ENCODE data around the gene C17orf58. TPM values are rescaled to one million over a fixed set of nuclear protein-coding genes. Genes with fewer than 3 reads are reported as not detected.
"Not testable (repeated sequence)": the region's sequence is repeated elsewhere in the genome, so short reads cannot be mapped to it uniquely, and the experiment has no call there.

The C17orf58 gene
- polyA plus RNA-seq: 10 to 100 TPM in 2 of 3 donors, 1 to 10 TPM in 1; 8.2 to 31.4 (median 11.1) TPM

GRCh38 chr17:67996301-67997171, at the start of gene C17orf58:
Gene C17orf58, minus strand, starts transcription at chr17:67996469. Its CDS starts 271 bp downstream, at chr17:67996198.
- WGBS, 3 donors: 25 to 39% (median 30%) methylated on average over 25 of the region's 25 CpGs
- H3K27ac ChIP-seq (ENCODE audit: low read depth, low read length): peak within 1 kb of the TSS; percentile 73

GRCh38 chr17:68036304-68037147, 40.3 kb upstream of the C17orf58 start:
- H3K27ac ChIP-seq (ENCODE audit: low read depth, low read length): no peak overlapping the region
- WGBS, 3 donors: 12 to 23% (median 12%) methylated on average over 11 of the region's 11 CpGs

- H3K27ac ChIP-seq (ENCODE audit: low read depth, low read length): no peak within 1 kb of the TSS
- 0% methylated on average over 62 to 68 of the region's 72 CpGs for WGBS, 3 donors
Measured at GRCh38 chr17:68035523-68036303, 39.4 kb upstream of the C17orf58 start, which contains the start of gene KPNA2. Gene KPNA2, plus strand, starts transcription at chr17:68035735. Its CDS starts 1,398 bp downstream, at chr17:68037133.

- 2 to 3% (median 3%) methylated on average over 15 to 22 of the region's 27 CpGs for WGBS, 3 donors
Measured at GRCh38 chr17:68035131-68035522, 38.9 kb upstream of the C17orf58 start.

GRCh38 chr17:68034452-68034776, 38.1 kb upstream of the C17orf58 start:
- WGBS, 3 donors: 50 to 72% (median 65%) methylated on average over 1 of the region's 1 CpG

More at GRCh38 chr17:68035131-68035522, 38.9 kb upstream of the C17orf58 start:
- no peak overlapping the region for H3K27ac ChIP-seq (ENCODE audit: low read depth, low read length)

GRCh38 chr17:68033636-68034451, 37.6 kb upstream of the C17orf58 start:
- WGBS, 3 donors: 79 to 87% (median 81%) methylated on average over 7 of the region's 7 CpGs

More at GRCh38 chr17:68034452-68034776, 38.1 kb upstream of the C17orf58 start:
- H3K27ac ChIP-seq (ENCODE audit: low read depth, low read length): no peak overlapping the region

GRCh38 chr17:68029512-68030215, 33.4 kb upstream of the C17orf58 start:
- H3K27ac ChIP-seq (ENCODE audit: low read depth, low read length): no peak overlapping the region
- WGBS, 3 donors: 49 to 75% (median 72%) methylated on average over 8 of the region's 8 CpGs

More at GRCh38 chr17:68033636-68034451, 37.6 kb upstream of the C17orf58 start:
- H3K27ac ChIP-seq (ENCODE audit: low read depth, low read length): no peak overlapping the region

- H3K27ac ChIP-seq (ENCODE audit: low read depth, low read length): not testable (repeated sequence)
- 95 to 96% (median 95%) methylated on average over 15 of the region's 15 CpGs for WGBS, 3 donors
Measured at GRCh38 chr17:68022547-68022946, 26.3 kb upstream of the C17orf58 start.

- no peak overlapping the region for H3K27ac ChIP-seq (ENCODE audit: low read depth, low read length)
- 93 to 95% (median 94%) methylated on average over 8 of the region's 8 CpGs for WGBS, 3 donors
Measured at GRCh38 chr17:68021963-68022362, 25.7 kb upstream of the C17orf58 start.

GRCh38 chr17:68020791-68021190, 24.5 kb upstream of the C17orf58 start:
- 77 to 82% (median 80%) methylated on average over 13 of the region's 13 CpGs for WGBS, 3 donors
- not testable (repeated sequence) for H3K27ac ChIP-seq (ENCODE audit: low read depth, low read length)

GRCh38 chr17:68020409-68020756, 24.1 kb upstream of the C17orf58 start:
- 1 to 2% (median 1%) methylated on average over 12 of the region's 12 CpGs for WGBS, 3 donors
- no peak overlapping the region for H3K27ac ChIP-seq (ENCODE audit: low read depth, low read length)

GRCh38 chr17:68019675-68020408, 23.6 kb upstream of the C17orf58 start:
- WGBS, 3 donors: 1 to 2% (median 1%) methylated on average over 51 of the region's 51 CpGs
- H3K27ac ChIP-seq (ENCODE audit: low read depth, low read length): no peak overlapping the region

GRCh38 chr17:68019336-68019674, 23.0 kb upstream of the C17orf58 start:
- no peak overlapping the region for H3K27ac ChIP-seq (ENCODE audit: low read depth, low read length)
- WGBS, 3 donors: 58 to 88% (median 87%) methylated on average over 9 of the region's 9 CpGs

- 87 to 94% (median 94%) methylated on average over 21 of the region's 21 CpGs for WGBS, 3 donors
- not testable (repeated sequence) for H3K27ac ChIP-seq (ENCODE audit: low read depth, low read length)
Measured at GRCh38 chr17:68018493-68018892, 22.2 kb upstream of the C17orf58 start.

- WGBS, 3 donors: 81 to 89% (median 88%) methylated on average over 2 of the region's 2 CpGs
- no peak overlapping the region for H3K27ac ChIP-seq (ENCODE audit: low read depth, low read length)
Measured at GRCh38 chr17:68016838-68017237, 20.6 kb upstream of the C17orf58 start.

- 85 to 96% (median 90%) methylated on average over 11 of the region's 11 CpGs for WGBS, 3 donors
Measured at GRCh38 chr17:68015081-68015723, 18.9 kb upstream of the C17orf58 start.

More at GRCh38 chr17:68015081-68015723, 18.9 kb upstream of the C17orf58 start:
- H3K27ac ChIP-seq (ENCODE audit: low read depth, low read length): no peak overlapping the region

All from adipose tissue (tissue), 3 donors.